HCT116 (cell line): Measurements from ENCODE around the gene OPN1SW. TPM values are rescaled to one million over a fixed set of nuclear protein-coding genes. Genes with fewer than 3 reads are reported as not detected.

Experiments used
- ATAC-seq: fragments of 200-7000 bp; cut with Tn5 transposase; 2 replicates; pipeline ENCODE4 v1.9.1; 2020; ENCODE audit warnings: mild to moderate bottlenecking, moderate library complexity
- BruUV-seq: library from RNA; stranded (reverse); fragments of 400-500 nt; replicated peaks from 2 replicates; lab custom pipeline; 2021; lab: Mats Ljungman, UMichigan
- CTCF ChIA-PET: fragments of 300-600 bp; sonication (Branson Sonifier 250); formaldehyde crosslinking; loops from one replicate; lab custom pipeline; 2021; ENCODE audit warnings: antibody characterized with exemption; lab: Charles Lee
- POLR2A ChIA-PET: fragments of 300-600, 350-600 bp; sonication (Branson Sonifier 250); formaldehyde crosslinking; loops from one replicate; lab custom pipeline; 2021; ENCODE audit warnings: antibody characterized with exemption; lab: Charles Lee
- RAD21 ChIA-PET, 2 experiments: fragments of 300-600 bp; sonication (Branson Sonifier 250); formaldehyde crosslinking; loops; one replicate each; lab custom pipeline; 2023; ENCODE audit warnings: low total read pairs in 2 of 2; ENCODE audit not compliant: uncharacterized antibody in 2 of 2, unreplicated experiment in 2 of 2, low non-redundant PET in 1 of 2; lab: Charles Lee
- DNase-seq: peaks from one replicate; pipeline ENCODE4 v3.0.0-alpha.2; 2010; ENCODE audit warnings: low read depth, low spot score
- H2AFZ ChIP-seq: fragments of 200-600 bp; shearing (Covaris generic), sonication (generic); 2 replicates; pipeline ENCODE4 v1.6.1; 2017; ENCODE audit warnings: low read depth, mixed run types, mixed read lengths, antibody characterized with exemption, low read length; ENCODE audit not compliant: poor library complexity, severe bottlenecking
- H3K27ac ChIP-seq: 2 replicates; pipeline ENCODE4 v1.5.1; 2012; ENCODE audit warnings: low read depth, low read length
- H3K27me3 ChIP-seq: fragments of 200-600 bp; sonication (generic); 2 replicates; pipeline ENCODE4 v1.6.1; 2016; ENCODE audit warnings: mixed run types, low read length, mixed read lengths; ENCODE audit not compliant: insufficient read depth
- H3K36me3 ChIP-seq, 2 experiments: fragments of 200-500 bp in 1 of 2; fragments of 200-600 bp in 1 of 2; sonication (Bioruptor generic) in 1 of 2; sonication (generic) in 1 of 2; 2 replicates each; pipeline versions ENCODE4 v1.5.1 to v1.6.1; 2014 to 2016; ENCODE audit warnings: low read length in 2 of 2, inconsistent platforms in 1 of 2, mixed read lengths in 1 of 2, mixed run types in 1 of 2; ENCODE audit not compliant: insufficient read depth in 2 of 2, control insufficient read depth in 1 of 2
- H3K4me1 ChIP-seq, 2 experiments: fragments of 200-600 bp in 1 of 2; sonication (generic) in 1 of 2; 2 replicates each; pipeline versions ENCODE4 v1.5.1 to v1.6.1; 2012 to 2017; ENCODE audit warnings: low read length in 2 of 2, inconsistent platforms in 1 of 2, mild to moderate bottlenecking in 1 of 2, mixed read lengths in 1 of 2, mixed run types in 1 of 2, moderate library complexity in 1 of 2; ENCODE audit not compliant: insufficient read depth in 2 of 2, control insufficient read depth in 1 of 2
- H3K4me2 ChIP-seq: fragments of 200-600 bp; sonication (generic); 2 replicates; pipeline ENCODE4 v1.6.1; 2017; ENCODE audit warnings: mixed run types, low read length, mixed read lengths
- H3K4me3 ChIP-seq, 2 experiments: fragments of 200-600 bp in 1 of 2; sonication (generic) in 1 of 2; replicated peaks in 1 of 2; 2 replicates each; pipeline ENCODE4 v1.5.1; 2011 to 2016; ENCODE audit warnings: low read length in 2 of 2, control low read depth in 1 of 2, low read depth in 1 of 2, mild to moderate bottlenecking in 1 of 2, mixed read lengths in 1 of 2, mixed run types in 1 of 2
- H3K79me2 ChIP-seq: fragments of 200-600 bp; sonication (generic); 2 replicates; pipeline ENCODE4 v1.6.1; 2017; ENCODE audit warnings: mild to moderate bottlenecking, mixed run types, low read length, moderate library complexity, mixed read lengths; ENCODE audit not compliant: insufficient read depth
- H3K9ac ChIP-seq: fragments of 200-600 bp; sonication (generic); 2 replicates; pipeline ENCODE4 v1.6.1; 2016; ENCODE audit warnings: low read length, mixed read lengths
- H3K9me2 ChIP-seq: fragments of 200-600 bp; sonication (generic), shearing (Covaris generic); 2 replicates; pipeline ENCODE4 v1.6.1; 2017; ENCODE audit warnings: mixed run types, mild to moderate bottlenecking, moderate library complexity; ENCODE audit not compliant: insufficient read depth
- H3K9me3 ChIP-seq, 2 experiments: fragments of 200-500 bp in 1 of 2; fragments of 200-600 bp in 1 of 2; sonication (Bioruptor generic) in 1 of 2; sonication (generic) in 1 of 2; 2 replicates each; pipeline ENCODE4 v1.6.1; 2014 to 2017; ENCODE audit warnings: low read length in 2 of 2, mixed read lengths in 2 of 2, inconsistent platforms in 1 of 2, low read depth in 1 of 2, mild to moderate bottlenecking in 1 of 2, mixed run types in 1 of 2, moderate library complexity in 1 of 2; ENCODE audit not compliant: control insufficient read depth in 1 of 2, insufficient read depth in 1 of 2
- H4K20me1 ChIP-seq: fragments of 200-600 bp; sonication (generic), shearing (Covaris generic); 2 replicates; pipeline ENCODE4 v1.6.1; 2017; ENCODE audit warnings: mixed run types, mild to moderate bottlenecking, moderate library complexity; ENCODE audit not compliant: insufficient read depth
- ATF3 ChIP-seq: IDR thresholded peaks from 2 replicates; pipeline ENCODE4 v1.6.1; 2012
- CBX3 ChIP-seq: IDR thresholded peaks from 2 replicates; pipeline ENCODE4 v1.6.1; 2012; ENCODE audit warnings: low read depth
- CEBPB ChIP-seq: IDR thresholded peaks from 2 replicates; pipeline ENCODE4 v1.6.1; 2012; ENCODE audit warnings: low read depth
- CTCF ChIP-seq, 3 experiments: fragments of 200-600 bp in 1 of 3; sonication (generic) in 1 of 3; IDR thresholded peaks in 2 of 3; conservative IDR thresholded peaks in 1 of 3; 2 replicates each; pipeline ENCODE4 v1.5.1; 2012 to 2017; ENCODE audit warnings: low read depth in 2 of 3, low read length in 2 of 3, antibody characterized with exemption in 1 of 3, borderline replicate concordance in 1 of 3, control low read depth in 1 of 3, mild to moderate bottlenecking in 1 of 3, mixed read lengths in 1 of 3, mixed run types in 1 of 3, moderate library complexity in 1 of 3; ENCODE audit not compliant: insufficient read depth in 1 of 3
- EGR1 ChIP-seq: IDR thresholded peaks from 2 replicates; pipeline ENCODE4 v1.6.1; 2012; ENCODE audit warnings: low read depth
- ELF1 ChIP-seq: IDR thresholded peaks from 2 replicates; pipeline ENCODE4 v1.6.1; 2012; ENCODE audit warnings: low read depth, borderline replicate concordance
- EZH2 ChIP-seq: fragments of 200-600 bp; sonication (generic); IDR thresholded peaks from 2 replicates; pipeline ENCODE4 v1.6.1; 2017; ENCODE audit warnings: antibody characterized with exemption, mixed run types
- EZH2phosphoT487 ChIP-seq: fragments of 200-600 bp; IDR thresholded peaks from 2 replicates; pipeline ENCODE4 v1.6.1; 2018; ENCODE audit warnings: antibody characterized with exemption, borderline replicate concordance
- FOSL1 ChIP-seq: IDR thresholded peaks from 2 replicates; pipeline ENCODE4 v1.6.1; 2012; ENCODE audit warnings: low read depth
- JUND ChIP-seq: IDR thresholded peaks from 2 replicates; pipeline ENCODE4 v1.6.1; 2012
- MAX ChIP-seq: IDR thresholded peaks from 2 replicates; pipeline ENCODE4 v1.6.1; 2012
- POLR2A ChIP-seq: IDR thresholded peaks from 2 replicates; pipeline ENCODE4 v1.7.0; 2011; ENCODE audit warnings: borderline replicate concordance; ENCODE audit not compliant: insufficient read depth, insufficient read length; ENCODE audit errors: extremely low read depth
- POLR2AphosphoS5 ChIP-seq: IDR thresholded peaks from 2 replicates; pipeline ENCODE4 v1.6.1; 2011; ENCODE audit warnings: mild to moderate bottlenecking, low read depth, low read length, moderate library complexity
- SIN3A ChIP-seq: IDR thresholded peaks from 2 replicates; pipeline ENCODE4 v1.6.1; 2012; ENCODE audit warnings: low read depth
- SP1 ChIP-seq: IDR thresholded peaks from 2 replicates; pipeline ENCODE4 v1.6.1; 2012; ENCODE audit warnings: low read depth
- SRF ChIP-seq: IDR thresholded peaks from 2 replicates; pipeline ENCODE4 v1.6.1; 2012; ENCODE audit warnings: low read depth
- TCF7L2 ChIP-seq: IDR thresholded peaks from 2 replicates; pipeline ENCODE4 v1.7.0; 2011; ENCODE audit warnings: borderline replicate concordance, inconsistent platforms; ENCODE audit not compliant: insufficient read depth, insufficient read length; ENCODE audit errors: extremely low read depth
- YY1 ChIP-seq: IDR thresholded peaks from 2 replicates; pipeline ENCODE4 v1.6.1; 2011; ENCODE audit warnings: low read length, low read depth, moderate library complexity, mild to moderate bottlenecking; ENCODE audit not compliant: insufficient replicate concordance; ENCODE audit errors: extremely low read depth
- ZBTB33 ChIP-seq: IDR thresholded peaks from 2 replicates; pipeline ENCODE4 v1.6.1; 2011; ENCODE audit warnings: mild to moderate bottlenecking, low read length, moderate library complexity; ENCODE audit not compliant: insufficient replicate concordance; ENCODE audit errors: extremely low read depth
- ZNF274 ChIP-seq: fragments of 200-500 bp; sonication (Bioruptor generic); IDR thresholded peaks from 2 replicates; pipeline ENCODE4 v1.6.1; 2014; ENCODE audit warnings: mild to moderate bottlenecking, low read depth, low read length, inconsistent platforms
- intact Hi-C: fragments of 100-400 bp; cut with micrococcal nuclease; formaldehyde crosslinking; loops from 2 replicates; pipeline ENCODE4 v1.10.0; 2022
- total RNA-seq: library from RNA; stranded (reverse); gene quantifications from one replicate; pipeline ENCODE4 v1.2.1, GENCODE V29; 2021; ENCODE audit not compliant: unreplicated experiment

Gene OPN1SW
- total RNA-seq, 1 experiment from 2014 or later: not detected

- Histone ChIP-seq H3K27ac (no peak overlapping the region), H3K9me2 (no peaks in the 10 kb centered on the region), H3K79me2 (peaks cover 41% of the 10 kb centered on the region), H3K27me3 (no peaks in the 10 kb centered on the region), H3K4me1 (no peaks in the 10 kb centered on the region), H3K9ac (no peak overlapping the region), H3K36me3 (peaks cover 35 to 36% of the 10 kb centered on the region in 2 experiments), H2AFZ (no peak overlapping the region), H3K9me3 (no peaks in the 10 kb centered on the region), H3K4me2 (no peak overlapping the region), H3K4me3 (no peak overlapping the region), H4K20me1 (no peaks in the 10 kb centered on the region)
- intact Hi-C loops: no loop called here
- ATAC-seq: no peak
- no peak for TF ChIP-seq SIN3A
- TF ChIP-seq MAX: no peak
- no peak for TF ChIP-seq CTCF (IDR thresholded peaks at IDR 0.05 in 2 of 3, conservative IDR thresholded peaks at IDR 0.05 in 1 of 3; ENCODE audit: borderline replicate concordance in 1 of 3, insufficient read depth in 1 of 3, low read depth in 2 of 3, low read length in 2 of 3)
- TF ChIP-seq CEBPB: no peak
- no peak for TF ChIP-seq YY1
- no peak for TF ChIP-seq EZH2
- no peak for TF ChIP-seq CBX3
- TF ChIP-seq SRF: no peak
- TF ChIP-seq ZNF274: no peak
- TF ChIP-seq ZBTB33: no peak
- TF ChIP-seq FOSL1: no peak
- TF ChIP-seq SP1: no peak
- TF ChIP-seq ELF1: no peak
- TF ChIP-seq POLR2AphosphoS5: no peak
- TF ChIP-seq EZH2phosphoT487: no peak
- TF ChIP-seq POLR2A: no peak
- no peak for TF ChIP-seq EGR1
- no peak for TF ChIP-seq JUND
- TF ChIP-seq ATF3: no peak
- no peak for TF ChIP-seq TCF7L2
- POLR2A ChIA-PET: no interaction called here
- no TSS peak for BruUV-seq
- CTCF ChIA-PET: no interaction called here
- DNase-seq: no peak
- RAD21 ChIA-PET: no interaction called here
Observed at GRCh38 chr7:128758553-128758952, 17.0 kb downstream of the OPN1SW start.
